Ovary (tissue), 10 donors: ENCODE results near the gene MYBL2. TPM values are rescaled to one million over a fixed set of nuclear protein-coding genes. Genes with fewer than 3 reads are reported as not detected.

Experiments used
- DNase-seq, 5 donors: peaks; one replicate each; pipeline ENCODE4 v3.0.0-alpha.2; 2019 to 2020
- H3K27ac ChIP-seq, 2 donors: fragments of 200-600 bp; one replicate each; pipeline versions ENCODE4 v1.5.1 to v1.8.0; 2019 to 2022
- H3K27me3 ChIP-seq: fragments of 200-600 bp; one replicate; pipeline ENCODE4 v1.8.0; 2022
- H3K36me3 ChIP-seq: fragments of 200-600 bp; sonication (generic); one replicate; pipeline ENCODE4 v1.5.1; 2019
- H3K4me1 ChIP-seq: one replicate; pipeline ENCODE4 v1.8.1; 2013; ENCODE audit warnings: mild to moderate bottlenecking, moderate library complexity; ENCODE audit not compliant: insufficient read depth
- H3K4me3 ChIP-seq: fragments of 200-600 bp; sonication (generic); one replicate; pipeline ENCODE4 v1.5.1; 2017
- H3K9me3 ChIP-seq, 2 donors: fragments of 200-600 bp in 1 of 2; sonication (generic) in 1 of 2; one replicate each; pipeline versions ENCODE4 v1.5.1 to v1.8.1; 2013 to 2019; ENCODE audit warnings: mild to moderate bottlenecking in 1 of 2, moderate library complexity in 1 of 2
- EP300 ChIP-seq: sonication (generic); formaldehyde crosslinking; IDR thresholded peaks from one replicate; pipeline ENCODE4 v1.6.1; 2017; ENCODE audit warnings: antibody characterized with exemption
- POLR2A ChIP-seq: fragments of 450-650 bp; IDR thresholded peaks from one replicate; pipeline ENCODE4 v1.6.1; 2017; ENCODE audit warnings: antibody characterized with exemption, mild to moderate bottlenecking, moderate library complexity
- WGBS, 3 donors: extraction: QIAGEN DNeasy Blood & Tissue Kit in 1 of 3; methylation state at CpG; one replicate each; pipeline versions ENCODE4 v1.1.5 to v1.1.7; 2013 to 2017; 5-methylcytosine and 5-hydroxymethylcytosine counted together
- intact Hi-C, 4 donors: fragments of 100-400 bp; cut with DNase I; formaldehyde crosslinking; loops; one replicate each; pipeline versions ENCODE4 v1.11.0 to v1.15.1; 2022 to 2023
- long read RNA-seq, 3 donors: library from polyadenylated mRNA in 2 of 3; unstranded in 2 of 3; transcript quantifications; one replicate each; pipeline ENCODE4 v2.0.0 and lab custom pipeline, GENCODE V29; 2021 to 2026
- polyA plus RNA-seq, 2 donors: library from polyadenylated mRNA; stranded (reverse); fragments of 200-250 nt in 1 of 2; fragments of 350-450 nt in 1 of 2; fragmentation: Illumina TruSeq in 1 of 2; extraction: RNeasy Lipid Tissue Mini Kit (QIAGEN cat#74804) in 1 of 2; gene quantifications; one replicate each; pipeline ENCODE4 v1.2.3, GENCODE V29; 2013 to 2014
- total RNA-seq, 7 donors: library from RNA; depleted of rRNA in 2 of 7; stranded (reverse); fragments of >200 nt in 2 of 7; fragmentation: NEBNext Ultra II Directional in 3 of 7; extraction: Animal tissue kit (Norgen Biotek cat#: 25700) in 3 of 7; gene quantifications; one replicate each; pipeline versions ENCODE4 v1.1.0 to v1.2.4, GENCODE V29; 2016 to 2023
- TF ChIP-seq, protein P1 (sequence below), 3 donors: fragments of 450-650 bp in 2 of 3; fragments of 200-600 bp in 1 of 3; IDR thresholded peaks; one replicate each; pipeline versions ENCODE4 v1.5.1 to v1.8.0; 2016 to 2022; ENCODE audit warnings: antibody characterized with exemption in 3 of 3, mild to moderate bottlenecking in 1 of 3
- donor health status: DM: no; HTN: no; CAD: no; lungs with moderate emphysema.
- donor health status: DM: no; HTN: no; CAD: no.
- donor health status: Bipolar disorder and iron deficiency.
- donor health status: DM: yes; HTN: yes; CAD: no.
- donor health status: DM: no; HTN: no; CAD: no.
- donor health status: DM: yes; HTN: yes; CAD: no.

Gene MYBL2
- 1 to 10 TPM in 2 of 7 donors, under 1 TPM in 2, not detected in 3; 0.11 to 1.6 (median 0.67) TPM for total RNA-seq
- under 1 TPM; 0.83 to 0.91 TPM for polyA plus RNA-seq
- long read RNA-seq, donor 1: 0 reads
- long read RNA-seq, donor 2, transcript MYBL2-201 (14 exons, 2,639 nt): major isoform, 54 of 117 reads
- long read RNA-seq, donor 2, partial matches to known transcripts: 63 of 117 reads
- long read RNA-seq, donor 2, other reads (novel, unspliced or antisense): 0 of 117 reads
- long read RNA-seq, donor 3, partial matches to known transcripts: 0 of 3 reads
- long read RNA-seq, donor 3, other reads (novel, unspliced or antisense): 0 of 3 reads

DNA sequence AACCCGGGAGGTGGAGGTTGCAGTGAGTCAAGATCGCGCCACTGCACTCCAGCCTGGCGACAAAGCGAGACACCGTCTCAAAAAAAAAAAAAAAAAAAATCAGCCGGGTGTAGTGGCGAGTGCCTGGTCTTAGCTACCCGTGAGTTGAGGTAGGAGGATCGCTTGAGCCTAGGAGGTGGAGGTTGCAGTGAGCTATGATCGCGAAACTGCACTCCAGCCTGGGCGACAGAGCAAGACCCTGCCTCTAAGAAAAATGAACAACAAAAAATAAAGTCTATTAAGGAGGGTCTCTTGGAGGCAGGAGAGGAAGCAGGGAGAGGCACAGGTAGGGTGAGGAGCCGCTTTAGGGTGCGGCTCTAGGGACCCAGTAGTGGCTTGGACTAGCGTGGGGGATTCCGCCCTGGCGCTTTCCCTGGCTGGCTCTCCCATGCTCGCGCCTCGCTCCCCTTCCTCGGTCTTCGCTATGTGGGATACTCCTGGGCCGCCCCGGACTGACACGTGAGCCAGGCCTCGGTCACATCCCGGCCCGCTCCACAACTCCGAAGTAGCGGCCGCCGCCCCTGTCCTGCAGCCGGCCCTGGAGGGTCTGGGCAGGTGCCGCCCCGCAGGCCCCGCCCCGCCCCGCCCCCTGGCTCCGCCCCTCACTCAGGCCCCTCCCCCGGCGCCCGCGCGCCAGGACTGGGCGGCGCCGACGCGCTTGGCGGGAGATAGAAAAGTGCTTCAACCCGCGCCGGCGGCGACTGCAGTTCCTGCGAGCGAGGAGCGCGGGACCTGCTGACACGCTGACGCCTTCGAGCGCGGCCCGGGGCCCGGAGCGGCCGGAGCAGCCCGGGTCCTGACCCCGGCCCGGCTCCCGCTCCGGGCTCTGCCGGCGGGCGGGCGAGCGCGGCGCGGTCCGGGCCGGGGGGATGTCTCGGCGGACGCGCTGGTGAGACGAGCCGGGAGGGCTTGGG is at the start of gene MYBL2:
Gene MYBL2 (plus strand): TSS at position 739 of the 953 bp plus-strand sequence. CDS start 170 bp downstream, at position 909.
- peak in 4 of 5 donors; percentile 20 to 59 (median 40) for DNase-seq
- Histone ChIP-seq H3K9me3 (no peaks in the 10 kb centered on the region), H3K4me3 (peak within 1 kb of the TSS; percentile 2), H3K36me3 (no peaks in the 10 kb centered on the region), H3K27ac (no peak within 1 kb of the TSS), H3K27me3 (no peaks in the 10 kb centered on the region), H3K4me1 (peaks cover 5% of the 10 kb centered on the region)
- no peak for TF ChIP-seq POLR2A
- TF ChIP-seq, protein P1, sequence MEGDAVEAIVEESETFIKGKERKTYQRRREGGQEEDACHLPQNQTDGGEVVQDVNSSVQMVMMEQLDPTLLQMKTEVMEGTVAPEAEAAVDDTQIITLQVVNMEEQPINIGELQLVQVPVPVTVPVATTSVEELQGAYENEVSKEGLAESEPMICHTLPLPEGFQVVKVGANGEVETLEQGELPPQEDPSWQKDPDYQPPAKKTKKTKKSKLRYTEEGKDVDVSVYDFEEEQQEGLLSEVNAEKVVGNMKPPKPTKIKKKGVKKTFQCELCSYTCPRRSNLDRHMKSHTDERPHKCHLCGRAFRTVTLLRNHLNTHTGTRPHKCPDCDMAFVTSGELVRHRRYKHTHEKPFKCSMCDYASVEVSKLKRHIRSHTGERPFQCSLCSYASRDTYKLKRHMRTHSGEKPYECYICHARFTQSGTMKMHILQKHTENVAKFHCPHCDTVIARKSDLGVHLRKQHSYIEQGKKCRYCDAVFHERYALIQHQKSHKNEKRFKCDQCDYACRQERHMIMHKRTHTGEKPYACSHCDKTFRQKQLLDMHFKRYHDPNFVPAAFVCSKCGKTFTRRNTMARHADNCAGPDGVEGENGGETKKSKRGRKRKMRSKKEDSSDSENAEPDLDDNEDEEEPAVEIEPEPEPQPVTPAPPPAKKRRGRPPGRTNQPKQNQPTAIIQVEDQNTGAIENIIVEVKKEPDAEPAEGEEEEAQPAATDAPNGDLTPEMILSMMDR (IDR thresholded peaks at IDR 0.05): no peak
- no peak for TF ChIP-seq EP300
- intact Hi-C loops: no loop called here
- WGBS, 3 donors: 9 to 19% (median 11%) methylated on average over 41 to 90 of the region's 90 CpGs

DNA sequence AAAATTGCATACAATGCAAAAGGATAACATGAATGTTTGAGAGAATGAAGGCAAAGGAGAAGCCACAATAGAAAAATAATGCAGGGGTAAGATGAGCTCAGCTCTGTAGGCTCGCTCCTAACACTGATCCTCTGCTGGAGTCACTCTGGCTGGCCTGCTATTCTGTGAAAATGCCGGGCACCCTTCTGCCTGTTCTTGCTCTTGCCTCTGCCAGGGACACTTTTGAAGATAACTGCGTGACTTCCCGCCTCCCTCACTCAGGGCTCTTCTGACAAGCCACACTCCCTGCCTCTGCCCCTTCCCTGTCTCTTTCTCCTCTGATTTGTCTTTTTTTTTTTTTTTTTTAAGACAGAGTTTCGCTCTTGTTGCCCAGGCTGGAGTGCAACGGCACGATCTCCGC is 35.3 kb upstream of the MYBL2 start:
- Histone ChIP-seq H3K36me3 (no peaks in the 10 kb centered on the region), H3K4me3 (no peak overlapping the region), H3K9me3 (no peaks in the 10 kb centered on the region), H3K27ac (no peak overlapping the region), H3K27me3 (no peaks in the 10 kb centered on the region), H3K4me1 (no peaks in the 10 kb centered on the region)
- 96 to 100% (median 98%) methylated on average over 8 of the region's 8 CpGs for WGBS, 3 donors
- intact Hi-C loops: no loop called here
- TF ChIP-seq POLR2A: no peak
- no peak for TF ChIP-seq EP300
- TF ChIP-seq, protein P1 (IDR thresholded peaks at IDR 0.05): no peak
- DNase-seq: no peak

DNA sequence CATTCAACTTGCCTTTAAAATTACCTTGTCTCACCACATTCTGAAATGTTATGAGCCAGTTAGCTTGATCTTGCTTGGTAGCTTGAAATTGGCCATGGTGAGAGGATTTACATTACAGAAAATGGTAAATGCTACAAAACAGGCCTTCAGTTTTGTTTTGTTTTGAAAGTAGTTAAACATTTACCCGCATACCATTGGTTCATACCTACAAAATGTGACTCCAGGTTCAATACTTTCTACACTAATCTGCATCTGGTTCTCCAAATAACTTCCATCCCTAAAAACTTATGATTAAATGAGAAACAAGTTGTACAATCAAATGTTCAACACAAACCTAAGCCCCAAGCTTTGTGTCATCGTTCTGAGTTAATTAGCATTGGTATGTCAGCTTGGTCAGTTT is 30.5 kb upstream of the MYBL2 start:
- Histone ChIP-seq H3K4me3 (no peak overlapping the region), H3K27me3 (no peaks in the 10 kb centered on the region), H3K4me1 (no peaks in the 10 kb centered on the region), H3K27ac (no peak overlapping the region), H3K36me3 (no peaks in the 10 kb centered on the region), H3K9me3 (no peaks in the 10 kb centered on the region)
- TF ChIP-seq, protein P1 (IDR thresholded peaks at IDR 0.05): no peak
- TF ChIP-seq EP300: no peak
- TF ChIP-seq POLR2A: no peak
- intact Hi-C loops: no loop called here
- no peak for DNase-seq
- whole genome bisulfite sequencing, 3 donors: 91 to 94% (median 93%) methylated on average over 2 of the region's 2 CpGs

DNA sequence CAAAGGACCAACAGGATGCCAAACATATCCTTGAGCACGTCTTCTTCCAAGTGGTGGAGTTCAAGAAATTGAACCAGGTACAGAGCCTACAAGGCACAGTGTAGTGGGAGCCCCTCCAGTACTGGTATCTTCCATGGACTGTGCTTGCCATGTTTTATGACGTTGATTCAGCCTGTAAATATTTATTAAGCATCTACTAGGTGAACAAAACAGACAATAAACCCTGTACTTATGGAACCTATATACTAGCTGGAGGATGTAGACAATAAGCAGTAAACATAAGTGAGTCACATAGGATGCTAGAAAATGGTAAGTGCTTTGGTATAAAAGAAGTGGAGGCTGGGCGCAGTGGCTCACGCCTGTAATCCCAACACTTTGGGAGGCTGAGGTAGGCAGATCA is 24.4 kb upstream of the MYBL2 start:
- 94 to 100% (median 97%) methylated on average over 4 of the region's 4 CpGs for WGBS, 3 donors
- H3K36me3 ChIP-seq: no peaks in the 10 kb centered on the region
- H3K27me3 ChIP-seq: no peaks in the 10 kb centered on the region

More for the DNA sequence above, 24.4 kb upstream of the MYBL2 start:
- intact Hi-C loops: no loop called here
- H3K9me3 ChIP-seq: no peaks in the 10 kb centered on the region
- H3K27ac ChIP-seq: no peak overlapping the region
- H3K4me3 ChIP-seq: no peak overlapping the region
- no peaks in the 10 kb centered on the region for H3K4me1 ChIP-seq
- TF ChIP-seq, protein P1 (IDR thresholded peaks at IDR 0.05): no peak
- TF ChIP-seq EP300 (no peak), POLR2A (no peak)
- DNase-seq: no peak
